NK-92 treated with Interleukin-12 subunit alpha and Interleukin-12 subunit beta, amount 100 ng/mL, for 24 hours (cell line): ENCODE results near the gene LCK.

ENCODE experiments used
- DNase-seq: peaks from one replicate; lab custom pipeline; 2025; lab: John Stamatoyannopoulos, UW

LCK gene

DNA sequence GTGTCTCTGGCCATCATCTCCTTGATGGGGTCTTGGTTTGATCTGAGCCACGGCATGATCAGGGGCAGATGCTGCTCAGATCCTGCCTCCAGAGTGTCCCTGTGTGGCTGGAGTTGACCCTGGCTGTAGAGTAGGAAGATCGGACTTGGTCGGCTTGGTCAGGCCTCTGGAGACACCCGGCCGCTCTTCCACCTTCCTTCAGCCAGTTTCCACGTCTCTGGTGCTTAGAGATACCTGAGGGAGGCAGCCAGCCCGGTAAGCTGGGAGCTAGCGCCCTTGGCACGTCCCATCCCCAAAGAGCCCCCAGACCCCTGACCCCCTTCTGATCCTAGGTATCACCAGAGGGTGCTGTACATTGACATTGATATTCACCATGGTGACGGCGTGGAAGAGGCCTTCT is 76.1 kb downstream of the LCK start:
- DNase-seq, result no peak

DNA sequence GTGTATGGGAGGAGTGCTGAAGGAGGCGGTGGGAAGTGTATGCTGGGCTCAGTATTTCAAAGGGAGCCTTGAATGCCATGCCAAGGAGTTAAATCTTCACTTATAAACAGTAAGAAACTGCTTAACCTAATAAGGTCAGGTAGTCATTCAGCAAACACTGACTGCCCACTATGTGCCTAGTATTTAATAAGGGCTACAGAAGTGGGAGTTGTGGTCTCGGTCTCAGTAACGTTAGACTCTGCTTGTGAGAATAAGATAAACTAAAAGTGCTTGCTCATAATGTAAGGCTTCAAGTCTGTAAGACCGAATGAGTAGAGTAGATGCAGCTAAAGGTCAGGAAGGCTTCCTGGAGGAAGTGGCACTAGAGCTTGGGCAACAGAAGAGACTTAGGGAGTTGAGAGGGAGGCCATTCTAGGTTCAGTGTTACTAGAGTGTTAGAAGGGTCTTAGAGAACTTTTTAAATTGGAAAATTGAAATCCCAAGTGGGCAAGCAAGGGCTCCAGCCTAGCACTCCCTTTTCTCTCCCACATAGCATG is 78.9 kb downstream of the LCK start:
- DNase-seq, result no peak

DNA sequence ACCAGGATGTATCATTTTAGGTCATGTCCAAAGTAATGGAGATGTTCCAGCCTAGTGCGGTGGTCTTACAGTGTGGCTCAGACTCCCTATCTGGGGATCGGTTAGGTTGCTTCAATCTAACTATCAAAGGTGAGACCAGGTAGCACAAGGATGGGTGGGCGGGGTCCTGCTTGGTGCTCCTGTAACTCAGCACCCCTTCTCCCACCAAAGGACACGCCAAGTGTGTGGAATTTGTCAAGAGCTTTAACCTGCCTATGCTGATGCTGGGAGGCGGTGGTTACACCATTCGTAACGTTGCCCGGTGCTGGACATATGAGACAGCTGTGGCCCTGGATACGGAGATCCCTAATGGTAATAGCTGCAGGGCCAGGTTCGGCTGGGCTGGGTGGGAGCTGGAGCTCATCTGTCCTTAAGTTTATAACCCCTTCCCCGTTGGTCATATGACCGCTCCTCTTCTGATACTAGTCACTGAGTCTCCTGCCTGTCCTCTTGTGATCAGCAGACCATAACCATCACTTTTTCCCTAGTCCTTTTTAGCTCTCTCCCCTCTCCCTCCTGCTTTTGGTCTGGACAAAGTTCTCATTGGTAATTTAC is 79.6 kb downstream of the LCK start:
- DNase-seq, result no peak

DNA sequence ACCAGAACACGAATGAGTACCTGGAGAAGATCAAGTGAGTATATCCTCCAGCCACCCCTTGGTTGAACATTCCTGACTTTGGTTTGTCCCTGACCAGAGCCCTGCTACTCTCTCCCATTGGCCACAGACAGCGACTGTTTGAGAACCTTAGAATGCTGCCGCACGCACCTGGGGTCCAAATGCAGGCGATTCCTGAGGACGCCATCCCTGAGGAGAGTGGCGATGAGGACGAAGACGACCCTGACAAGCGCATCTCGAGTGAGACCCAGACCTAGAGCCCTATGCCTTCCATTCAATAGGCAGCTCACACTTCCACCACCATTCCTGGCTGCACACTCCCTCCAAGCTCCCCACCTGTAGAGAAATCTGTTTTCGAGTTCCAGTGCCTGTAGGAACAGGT is 80.5 kb downstream of the LCK start:
- DNase-seq, result no peak

DNA sequence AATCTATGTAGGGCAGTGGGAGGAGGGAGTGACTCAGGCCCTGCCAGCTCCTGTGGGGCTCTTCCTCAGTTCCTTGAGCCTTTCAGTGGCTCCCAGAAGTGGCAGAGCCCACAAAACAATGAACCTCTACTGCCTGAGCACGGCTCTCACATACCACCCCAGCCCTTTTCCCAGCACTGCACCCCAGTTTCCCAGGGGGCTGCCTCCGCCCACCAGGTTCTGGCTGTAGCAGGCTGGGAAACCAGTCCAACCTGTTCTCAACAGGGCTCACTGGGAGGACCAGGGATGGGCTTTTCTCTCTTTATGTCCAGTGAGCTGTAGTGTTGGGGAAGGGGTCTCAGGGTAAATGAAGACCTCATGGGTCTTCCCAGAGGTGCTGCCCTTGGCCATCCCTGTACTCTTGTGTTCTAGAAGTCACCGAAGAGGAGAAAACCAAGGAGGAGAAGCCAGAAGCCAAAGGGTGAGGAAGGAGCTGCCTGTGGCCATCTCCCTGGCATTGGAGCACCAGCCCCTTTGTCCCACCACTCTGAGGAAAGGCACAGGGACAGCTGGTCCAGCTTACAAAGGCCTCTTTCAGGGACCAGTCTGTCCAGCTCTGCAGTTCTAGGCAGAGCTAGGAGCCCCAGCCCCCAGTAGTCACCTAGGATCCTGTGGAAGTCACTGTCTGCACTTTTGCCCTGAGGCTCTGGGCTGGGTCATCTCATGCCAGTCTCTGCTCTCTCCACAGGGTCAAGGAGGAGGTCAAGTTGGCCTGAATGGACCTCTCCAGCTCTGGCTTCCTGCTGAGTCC is 81.4 kb downstream of the LCK start:
- no peak for DNase-seq

DNA sequence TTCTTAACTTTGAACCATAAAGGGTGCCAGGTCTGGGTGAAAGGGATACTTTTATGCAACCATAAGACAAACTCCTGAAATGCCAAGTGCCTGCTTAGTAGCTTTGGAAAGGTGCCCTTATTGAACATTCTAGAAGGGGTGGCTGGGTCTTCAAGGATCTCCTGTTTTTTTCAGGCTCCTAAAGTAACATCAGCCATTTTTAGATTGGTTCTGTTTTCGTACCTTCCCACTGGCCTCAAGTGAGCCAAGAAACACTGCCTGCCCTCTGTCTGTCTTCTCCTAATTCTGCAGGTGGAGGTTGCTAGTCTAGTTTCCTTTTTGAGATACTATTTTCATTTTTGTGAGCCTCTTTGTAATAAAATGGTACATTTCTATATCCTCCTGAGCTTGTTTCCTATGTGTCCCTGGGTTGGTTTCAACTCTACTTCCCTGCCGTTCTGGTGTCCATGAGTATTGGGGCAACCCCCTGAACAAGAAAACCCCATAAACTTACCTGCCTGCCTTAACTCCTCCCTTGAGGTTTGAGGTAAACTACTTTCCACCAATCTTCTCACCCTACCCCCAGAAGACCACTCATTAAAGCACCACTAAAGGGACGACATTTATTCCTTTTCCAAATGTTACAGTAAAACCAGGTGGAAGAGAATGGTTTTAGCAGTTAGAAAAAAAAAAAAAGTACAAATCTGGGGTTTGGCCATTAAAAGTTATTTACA is 82.3 kb downstream of the LCK start:
- DNase-seq, result no peak

DNA sequence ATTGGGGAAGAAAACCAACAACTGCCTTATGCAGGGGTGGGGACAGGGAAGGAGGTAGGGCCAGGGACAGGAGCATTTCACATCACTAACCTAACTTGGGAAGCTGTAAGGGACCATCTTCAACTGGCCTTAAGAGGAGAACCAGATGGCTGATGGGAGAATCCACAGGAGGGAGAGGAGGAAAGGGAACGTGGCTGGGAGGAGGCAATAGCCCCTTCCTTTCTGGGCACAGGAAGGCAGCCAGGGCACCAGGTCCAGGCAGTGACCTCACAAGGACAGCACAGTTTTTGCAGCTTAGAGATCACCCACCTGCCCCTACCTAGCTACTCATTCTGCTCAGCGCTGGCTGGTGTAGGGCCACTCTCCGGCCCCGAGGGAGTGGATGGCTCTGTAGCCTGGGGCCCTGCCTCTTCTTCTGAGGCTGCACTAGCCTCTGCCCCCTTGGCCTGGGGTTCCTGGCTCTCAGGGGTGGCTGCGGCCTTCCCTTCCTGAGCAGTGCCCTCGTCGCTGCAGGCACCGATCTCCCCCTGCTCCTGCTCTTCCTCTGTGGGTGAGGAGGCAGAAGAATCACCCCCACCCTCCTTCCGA is 83.3 kb downstream of the LCK start:
- no peak for DNase-seq

DNA sequence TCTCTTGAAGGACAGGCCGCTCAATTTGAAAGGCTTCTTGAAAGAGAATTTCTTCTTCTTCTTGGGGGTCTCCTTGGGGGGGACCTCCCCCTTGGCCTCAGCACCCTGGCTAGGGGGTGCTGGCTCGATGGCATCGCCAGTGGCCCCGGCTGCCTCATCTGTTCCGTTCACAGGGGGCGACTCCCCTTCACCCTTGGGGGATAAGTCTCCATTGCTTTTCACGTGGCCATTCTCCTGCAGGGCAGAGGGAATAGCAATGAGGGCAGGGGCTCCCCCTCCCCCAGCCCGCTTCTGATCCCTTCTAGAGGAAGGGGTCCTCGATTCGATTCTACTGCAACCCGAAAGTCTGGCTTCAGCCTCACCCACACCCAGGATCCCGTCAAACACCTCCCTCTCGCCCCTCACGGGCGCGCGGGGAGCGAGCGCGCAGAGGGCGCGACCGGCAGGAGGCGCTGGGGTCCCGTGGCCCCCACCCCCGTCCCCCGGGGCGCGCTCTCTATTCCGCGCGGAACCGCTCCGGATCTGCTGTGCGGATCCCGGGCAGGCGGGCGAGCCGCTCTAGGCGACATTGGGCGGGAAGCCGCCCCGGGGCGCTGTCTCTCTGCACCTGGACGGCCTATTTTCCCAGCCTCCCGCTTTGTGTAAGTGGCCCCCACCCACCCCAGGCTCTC is 83.9 kb downstream of the LCK start:
- no peak for DNase-seq

DNA sequence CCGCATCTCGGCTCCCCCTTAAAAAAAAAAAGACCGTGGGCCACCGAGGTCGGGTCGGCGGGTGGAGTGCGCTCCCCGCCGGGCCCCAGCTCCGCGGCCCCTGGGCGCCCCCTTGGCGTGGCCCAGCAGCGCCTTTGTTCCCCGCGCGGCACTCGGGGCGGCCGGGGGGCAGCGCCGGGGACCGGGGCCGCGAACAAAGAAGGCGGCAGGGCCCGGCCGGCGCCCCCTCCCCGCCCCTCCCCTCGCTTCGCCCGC is 84.4 kb downstream of the LCK start:
- DNase-seq, result no peak
